HG03039 (cell line): Measurements from ENCODE around the gene RASSF7.
"Not testable (repeated sequence)": the region's sequence is repeated elsewhere in the genome, so short reads cannot be mapped to it uniquely, and the experiment has no call there.

Experiments used
- ATAC-seq: cut with Tn5 transposase; IDR thresholded peaks from one replicate; pipeline ENCODE4 v1.9.1; 2021; ENCODE audit warnings: mild to moderate bottlenecking, moderate library complexity; ENCODE audit not compliant: unreplicated experiment

The RASSF7 gene

GRCh38 chr11:565921-566509 is 5.2 kb downstream of the RASSF7 start:
- ATAC-seq = no peak

- no peak for ATAC-seq
These were observed 6.3 kb downstream of the RASSF7 start for GRCh38 chr11:567011-567628.

- no peak for ATAC-seq
These were observed 7.0 kb downstream of the RASSF7 start for GRCh38 chr11:567629-568292.

GRCh38 chr11:568306-569157 is 7.8 kb downstream of the RASSF7 start:
- ATAC-seq = peak; percentile 73

GRCh38 chr11:569158-569885 is 8.6 kb downstream of the RASSF7 start:
- ATAC-seq = no peak

GRCh38 chr11:571802-572185 is 11.0 kb downstream of the RASSF7 start:
- ATAC-seq = no peak

GRCh38 chr11:573146-573759 is 12.5 kb downstream of the RASSF7 start:
- no peak for ATAC-seq

- not testable (repeated sequence) for ATAC-seq
These were observed 13.3 kb downstream of the RASSF7 start for GRCh38 chr11:574031-574570.

GRCh38 chr11:574632-575312 is 14.0 kb downstream of the RASSF7 start:
- no peak for ATAC-seq

- peak; percentile 31 for ATAC-seq
These were observed 14.7 kb downstream of the RASSF7 start for GRCh38 chr11:575313-575995.

- ATAC-seq = peak; percentile 66
These were observed 15.4 kb downstream of the RASSF7 start, which contains the start of gene PHRF1 for GRCh38 chr11:575996-576768. Gene PHRF1 (plus strand): TSS chr11:576470. CDS start chr11:581513, 5,043 bp downstream.

- no peak for ATAC-seq
These were observed 16.2 kb downstream of the RASSF7 start for GRCh38 chr11:576811-577610.

GRCh38 chr11:577611-577894 is 16.8 kb downstream of the RASSF7 start:
- ATAC-seq = no peak

- no peak for ATAC-seq
These were observed 17.7 kb downstream of the RASSF7 start for GRCh38 chr11:578276-579035.

- no peak for ATAC-seq
These were observed 19.2 kb downstream of the RASSF7 start for GRCh38 chr11:579830-580601.

GRCh38 chr11:581342-581741 is 20.6 kb downstream of the RASSF7 start:
- ATAC-seq = no peak
